Liver (tissue), 9 donors: ENCODE results near the gene CLMN. TPM values are rescaled to one million over a fixed set of nuclear protein-coding genes. Genes with fewer than 3 reads are reported as not detected.

Source experiments
- DNase-seq: peaks from one replicate; pipeline ENCODE4 v3.0.0-alpha.2; 2017; ENCODE audit warnings: low spot score
- H3K27ac ChIP-seq, 2 donors: one replicate each; pipeline ENCODE4 v1.7.0; 2013; ENCODE audit warnings: inconsistent platforms in 2 of 2, low read length in 2 of 2, control low read depth in 1 of 2, low read depth in 1 of 2, mild to moderate bottlenecking in 1 of 2
- H3K27me3 ChIP-seq, 4 donors: one replicate each; pipeline versions ENCODE4 v1.6.1 to v1.7.0; 2013; ENCODE audit warnings: low read length in 3 of 4, inconsistent platforms in 1 of 4, mild to moderate bottlenecking in 1 of 4, moderate library complexity in 1 of 4; ENCODE audit not compliant: control insufficient read depth in 4 of 4, insufficient read depth in 4 of 4
- H3K36me3 ChIP-seq, 4 donors: one replicate each; pipeline versions ENCODE4 v1.6.1 to v1.7.0; 2013; ENCODE audit warnings: low read length in 3 of 4, mild to moderate bottlenecking in 3 of 4, low read depth in 1 of 4, moderate library complexity in 1 of 4; ENCODE audit not compliant: control insufficient read depth in 4 of 4, insufficient read depth in 3 of 4
- H3K4me1 ChIP-seq, 4 donors: one replicate each; pipeline versions ENCODE4 v1.6.1 to v1.7.0; 2013; ENCODE audit warnings: low read length in 3 of 4, mild to moderate bottlenecking in 3 of 4, moderate library complexity in 1 of 4; ENCODE audit not compliant: control insufficient read depth in 4 of 4, insufficient read depth in 4 of 4
- H3K4me3 ChIP-seq, 3 donors: one replicate each; pipeline versions ENCODE4 v1.6.1 to v1.7.0; 2013; ENCODE audit warnings: low read length in 3 of 3, control low read depth in 1 of 3, low read depth in 1 of 3, mild to moderate bottlenecking in 1 of 3
- H3K9ac ChIP-seq, 2 donors: one replicate each; pipeline ENCODE4 v1.7.0; 2013; ENCODE audit warnings: low read length in 2 of 2, mild to moderate bottlenecking in 2 of 2, moderate library complexity in 2 of 2, control low read depth in 1 of 2, low read depth in 1 of 2
- H3K9me3 ChIP-seq, 4 donors: one replicate each; pipeline versions ENCODE4 v1.6.1 to v1.7.0; 2013; ENCODE audit warnings: low read length in 3 of 4; ENCODE audit not compliant: control insufficient read depth in 4 of 4
- EGR1 ChIP-seq, 2 donors: IDR thresholded peaks; 2 replicates each; pipeline ENCODE4 v1.6.1; 2016 to 2018; ENCODE audit warnings: antibody characterized with exemption in 2 of 2, low read depth in 2 of 2
- FOXA1 ChIP-seq: IDR thresholded peaks from 2 replicates; pipeline ENCODE4 v1.6.1; 2016; ENCODE audit warnings: antibody characterized with exemption
- FOXA2 ChIP-seq: IDR thresholded peaks from 2 replicates; pipeline ENCODE4 v1.6.1; 2016; ENCODE audit warnings: antibody characterized with exemption
- GABPA ChIP-seq, 2 donors: IDR thresholded peaks in 1 of 2; conservative IDR thresholded peaks in 1 of 2; 2 replicates each; pipeline ENCODE4 v1.6.1; 2016; ENCODE audit warnings: antibody characterized with exemption in 2 of 2, mild to moderate bottlenecking in 1 of 2, moderate library complexity in 1 of 2
- HNF4A ChIP-seq, 2 donors: conservative IDR thresholded peaks; 2 replicates each; pipeline ENCODE4 v1.6.1; 2016; ENCODE audit warnings: antibody characterized with exemption in 2 of 2, mild to moderate bottlenecking in 2 of 2
- HNF4G ChIP-seq: IDR thresholded peaks from 2 replicates; pipeline ENCODE4 v1.6.1; 2016; ENCODE audit warnings: antibody characterized with exemption
- JUND ChIP-seq, 2 donors: IDR thresholded peaks; 2 replicates each; pipeline ENCODE4 v1.6.1; 2016; ENCODE audit warnings: antibody characterized with exemption in 2 of 2
- NR2F2 ChIP-seq: IDR thresholded peaks from 2 replicates; pipeline ENCODE4 v1.6.1; 2016; ENCODE audit warnings: antibody characterized with exemption
- RAD21 ChIP-seq, 2 donors: IDR thresholded peaks; 2 replicates each; pipeline ENCODE4 v1.6.1; 2016; ENCODE audit warnings: antibody characterized with exemption in 2 of 2, mild to moderate bottlenecking in 2 of 2
- REST ChIP-seq: IDR thresholded peaks from 2 replicates; pipeline ENCODE4 v1.6.1; 2016; ENCODE audit warnings: antibody characterized with exemption, mild to moderate bottlenecking
- RXRA ChIP-seq, 2 donors: IDR thresholded peaks; 2 replicates each; pipeline ENCODE4 v1.6.1; 2017 to 2018; ENCODE audit warnings: antibody characterized with exemption in 2 of 2, mild to moderate bottlenecking in 1 of 2
- SP1 ChIP-seq: IDR thresholded peaks from 2 replicates; pipeline ENCODE4 v1.6.1; 2018; ENCODE audit warnings: antibody characterized with exemption, mild to moderate bottlenecking
- TAF1 ChIP-seq: conservative IDR thresholded peaks from 2 replicates; pipeline ENCODE4 v1.6.1; 2016; ENCODE audit warnings: antibody characterized with exemption, mild to moderate bottlenecking
- YY1 ChIP-seq: IDR thresholded peaks from 2 replicates; pipeline ENCODE4 v1.6.1; 2016; ENCODE audit warnings: antibody characterized with exemption, mild to moderate bottlenecking
- ZBTB33 ChIP-seq: IDR thresholded peaks from 2 replicates; pipeline ENCODE4 v1.6.1; 2016; ENCODE audit warnings: antibody characterized with exemption
- WGBS: extraction: QIAGEN DNeasy Blood & Tissue Kit; methylation state at CpG from one replicate; pipeline ENCODE4 v1.1.7; 2013; 5-methylcytosine and 5-hydroxymethylcytosine counted together
- polyA plus RNA-seq, 2 donors: library from polyadenylated mRNA; stranded (reverse) in 1 of 2; unstranded in 1 of 2; fragments of 200-250 nt in 1 of 2; fragments of >200 nt in 1 of 2; fragmentation: Nextera tagmentation in 1 of 2; extraction: Ambion mirVana in 1 of 2; gene quantifications; one replicate each; pipeline versions ENCODE4 v1.2.1 to v1.2.3, GENCODE V29; 2013 to 2015
- total RNA-seq, 2 donors: library from RNA; depleted of rRNA; stranded (reverse); fragments of >200 nt; gene quantifications; one replicate each; pipeline ENCODE4 v1.2.3, GENCODE V29; 2014
- TF ChIP-seq, protein P1 (sequence below): fragments of 150-350 bp; IDR thresholded peaks from 2 replicates; pipeline ENCODE4 v1.5.1; 2017; ENCODE audit warnings: improper control_type of control experiment, low read depth, low read length; ENCODE audit not compliant: missing input control
- TF ChIP-seq, protein P2 (sequence below): IDR thresholded peaks from 2 replicates; pipeline ENCODE4 v1.6.1; 2016; ENCODE audit warnings: antibody characterized with exemption
- TF ChIP-seq, protein P3 (sequence below): IDR thresholded peaks from 2 replicates; pipeline ENCODE4 v1.6.1; 2016; ENCODE audit warnings: antibody characterized with exemption
- donor health status: healthy.
- donor health status: healthy.
- donor health status: healthy.
- donor health status: healthy.
- donor health status: healthy.

The CLMN gene
- total and polyA plus RNA-seq, 4 donors, result 6.0 to 41.1 (median 24.1) TPM

- peak; percentile 28 for TF ChIP-seq YY1
- peak in 1 of 2 donors; percentile 69 for TF ChIP-seq RAD21 (IDR thresholded peaks at IDR 0.05)
- TF ChIP-seq, protein P1, sequence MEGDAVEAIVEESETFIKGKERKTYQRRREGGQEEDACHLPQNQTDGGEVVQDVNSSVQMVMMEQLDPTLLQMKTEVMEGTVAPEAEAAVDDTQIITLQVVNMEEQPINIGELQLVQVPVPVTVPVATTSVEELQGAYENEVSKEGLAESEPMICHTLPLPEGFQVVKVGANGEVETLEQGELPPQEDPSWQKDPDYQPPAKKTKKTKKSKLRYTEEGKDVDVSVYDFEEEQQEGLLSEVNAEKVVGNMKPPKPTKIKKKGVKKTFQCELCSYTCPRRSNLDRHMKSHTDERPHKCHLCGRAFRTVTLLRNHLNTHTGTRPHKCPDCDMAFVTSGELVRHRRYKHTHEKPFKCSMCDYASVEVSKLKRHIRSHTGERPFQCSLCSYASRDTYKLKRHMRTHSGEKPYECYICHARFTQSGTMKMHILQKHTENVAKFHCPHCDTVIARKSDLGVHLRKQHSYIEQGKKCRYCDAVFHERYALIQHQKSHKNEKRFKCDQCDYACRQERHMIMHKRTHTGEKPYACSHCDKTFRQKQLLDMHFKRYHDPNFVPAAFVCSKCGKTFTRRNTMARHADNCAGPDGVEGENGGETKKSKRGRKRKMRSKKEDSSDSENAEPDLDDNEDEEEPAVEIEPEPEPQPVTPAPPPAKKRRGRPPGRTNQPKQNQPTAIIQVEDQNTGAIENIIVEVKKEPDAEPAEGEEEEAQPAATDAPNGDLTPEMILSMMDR, result no peak
- TF ChIP-seq HNF4G, result peak; percentile 36
- no peak for TF ChIP-seq FOXA2
- peak; percentile 80 for TF ChIP-seq TAF1
- TF ChIP-seq JUND (IDR thresholded peaks at IDR 0.05), result peak in 1 of 2 donors; percentile 40
- no peak for TF ChIP-seq REST
- no peak for TF ChIP-seq FOXA1
- TF ChIP-seq, protein P2, sequence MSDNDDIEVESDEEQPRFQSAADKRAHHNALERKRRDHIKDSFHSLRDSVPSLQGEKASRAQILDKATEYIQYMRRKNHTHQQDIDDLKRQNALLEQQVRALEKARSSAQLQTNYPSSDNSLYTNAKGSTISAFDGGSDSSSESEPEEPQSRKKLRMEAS, result no peak
- TF ChIP-seq GABPA (IDR thresholded peaks at IDR 0.05 in 1 of 2, conservative IDR thresholded peaks at IDR 0.05 in 1 of 2), result peak in 1 of 2 donors; percentile 12
- peak; percentile 7 for TF ChIP-seq ZBTB33
- peak; percentile 90 for TF ChIP-seq SP1
- peak in 1 of 2 donors; percentile 36 for TF ChIP-seq EGR1 (IDR thresholded peaks at IDR 0.05; ENCODE audit: low read depth in 2 of 2)
- peak; percentile 40 for TF ChIP-seq NR2F2
- peak; percentile 82 to 93 for TF ChIP-seq RXRA (IDR thresholded peaks at IDR 0.05)
- peak; percentile 54 to 76 for TF ChIP-seq HNF4A (conservative IDR thresholded peaks at IDR 0.05)
- TF ChIP-seq, protein P3, sequence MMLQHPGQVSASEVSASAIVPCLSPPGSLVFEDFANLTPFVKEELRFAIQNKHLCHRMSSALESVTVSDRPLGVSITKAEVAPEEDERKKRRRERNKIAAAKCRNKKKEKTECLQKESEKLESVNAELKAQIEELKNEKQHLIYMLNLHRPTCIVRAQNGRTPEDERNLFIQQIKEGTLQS, result peak; percentile 71
- Histone ChIP-seq H3K36me3 (no peaks in the 10 kb centered on the region), H3K27me3 (no peaks in the 10 kb centered on the region), H3K4me3 (peak overlapping the region; percentile 40 to 74 (median 70)), H3K4me1 (peaks cover 17 to 50% (median 39%) of the 10 kb centered on the region in 4 donors), H3K9ac (peak overlapping the region; percentile 71 to 95), H3K27ac (peak overlapping the region; percentile 91 to 95), H3K9me3 (no peaks in the 10 kb centered on the region)
- DNase-seq, result peak; percentile 56
- 12% methylated on average over 22 of the region's 22 CpGs for WGBS
These were observed 1.1 kb downstream of the CLMN start for GRCh38 chr14:95318399-95319311.
